GM21786 (cell line): ENCODE results near the gene STK32C.
"Not testable (repeated sequence)": the region's sequence is repeated elsewhere in the genome, so short reads cannot be mapped to it uniquely, and the experiment has no call there.

Experiments
- ATAC-seq: cut with Tn5 transposase; IDR thresholded peaks from one replicate; pipeline ENCODE4 v1.9.1; 2021; ENCODE audit not compliant: unreplicated experiment

STK32C gene

GRCh38 chr10:132160834-132161622, 146.7 kb downstream of the STK32C start:
- ATAC-seq: not testable (repeated sequence)

GRCh38 chr10:132160231-132160630, 147.5 kb downstream of the STK32C start:
- ATAC-seq: not testable (repeated sequence)

GRCh38 chr10:132159302-132160230, 148.2 kb downstream of the STK32C start:
- not testable (repeated sequence) for ATAC-seq

- no peak for ATAC-seq
These were observed 148.9 kb downstream of the STK32C start for GRCh38 chr10:132158823-132159222.

GRCh38 chr10:132158122-132158741, 149.5 kb downstream of the STK32C start:
- ATAC-seq: no peak
